Hindlimb muscle (tissue), 1 donor: ENCODE data around the gene PRSS56. TPM values are rescaled to one million over a fixed set of nuclear protein-coding genes. Genes with fewer than 3 reads are reported as not detected.

Experiments
- DNase-seq: peaks from one replicate; pipeline ENCODE4 v3.0.0-alpha.2; 2013
- polyA plus RNA-seq: library from polyadenylated mRNA; unstranded; fragments of 120-200 nt; gene quantifications from one replicate; pipeline ENCODE4 v1.2.1, GENCODE V29; 2013; ENCODE audit not compliant: insufficient read length

The PRSS56 gene
- 2.2 TPM for polyA plus RNA-seq

DNA sequence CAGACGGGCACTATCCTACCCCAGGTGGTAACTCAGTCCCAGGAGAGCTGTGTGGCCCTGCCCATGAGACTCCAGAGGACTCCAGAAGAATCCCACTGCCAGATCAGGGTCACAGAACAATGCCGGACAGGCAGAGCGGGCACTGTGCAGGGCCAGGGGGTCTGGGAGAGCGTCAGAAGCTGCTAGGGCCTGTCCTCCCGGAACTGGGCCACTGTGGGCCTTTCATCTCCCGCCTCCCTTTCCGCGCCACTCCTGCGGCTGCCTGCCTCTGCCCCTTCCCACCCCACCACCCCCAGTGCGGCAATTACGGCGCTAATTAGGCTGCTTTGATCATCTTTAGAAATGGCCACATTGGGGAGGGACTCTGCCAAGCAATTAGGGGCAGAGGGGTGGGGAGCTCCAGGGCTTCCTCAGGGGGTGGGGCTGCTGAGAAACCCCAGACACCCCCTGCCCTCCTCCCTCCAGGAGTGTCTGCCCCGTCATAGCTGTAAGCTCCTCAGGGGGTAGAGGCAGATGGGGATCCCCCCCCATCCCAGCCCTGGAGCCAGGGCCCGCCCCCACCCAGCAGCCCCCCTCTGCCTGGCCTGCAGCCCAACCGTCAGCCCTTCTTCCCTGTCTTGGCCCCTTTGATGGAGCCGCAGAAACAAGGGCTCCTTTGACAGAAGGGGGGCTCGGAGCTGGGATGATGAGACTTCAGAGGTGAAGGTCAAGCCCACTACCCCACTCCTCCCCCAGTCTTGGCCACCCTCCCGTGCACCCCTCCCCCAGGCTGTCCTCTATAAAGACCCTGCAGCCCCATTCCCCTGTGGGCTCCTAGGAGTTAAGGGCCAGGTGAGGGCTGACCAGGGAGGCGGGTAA is at the start of gene PRSS56:
Gene PRSS56 (plus strand): TSS at position 808 of the 858 bp plus-strand sequence. CDS start 211 bp downstream, outside the sequence.
- DNase-seq: no peak

DNA sequence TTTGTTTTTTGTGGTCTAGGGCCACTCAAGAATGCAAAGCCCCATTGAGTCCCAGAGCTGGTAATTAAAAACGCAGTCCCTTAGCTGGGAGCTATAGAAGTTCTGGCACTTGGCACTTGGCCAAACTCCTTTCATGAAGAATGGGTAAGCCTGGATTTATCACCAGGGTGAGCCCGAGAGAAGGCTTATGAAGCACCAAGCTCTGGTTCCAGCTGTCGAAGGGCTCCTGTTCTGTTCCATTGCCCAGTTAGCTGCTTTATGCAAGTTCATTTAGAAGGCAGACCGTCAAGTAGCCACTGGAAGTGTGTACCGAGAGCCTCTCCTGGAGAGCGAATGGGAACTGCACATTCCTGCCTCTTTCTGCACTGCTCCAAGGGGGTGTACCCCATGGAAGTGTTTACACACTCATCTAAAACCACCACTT is 46.7 kb upstream of the PRSS56 start:
- no peak for DNase-seq

DNA sequence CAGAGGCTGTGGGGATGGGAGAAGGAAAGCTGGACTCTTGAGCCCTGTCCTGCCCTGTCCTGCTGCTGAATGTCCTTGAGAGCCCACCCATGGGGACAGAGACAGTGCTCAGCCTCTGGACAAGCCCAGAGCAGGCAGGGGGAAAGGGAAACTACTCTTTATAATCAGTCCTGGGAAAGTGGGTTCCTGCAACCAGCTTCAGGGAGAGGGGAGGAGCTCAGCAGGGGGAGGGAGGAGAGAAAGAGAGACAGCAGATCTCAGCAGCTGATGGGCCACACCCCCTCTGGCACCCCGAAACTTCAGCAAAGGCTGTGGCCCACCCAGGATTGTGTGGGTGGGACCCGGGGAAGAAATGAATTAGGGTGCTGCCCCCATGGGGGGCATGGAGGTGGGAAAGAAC is 44.1 kb upstream of the PRSS56 start:
- DNase-seq: no peak

DNA sequence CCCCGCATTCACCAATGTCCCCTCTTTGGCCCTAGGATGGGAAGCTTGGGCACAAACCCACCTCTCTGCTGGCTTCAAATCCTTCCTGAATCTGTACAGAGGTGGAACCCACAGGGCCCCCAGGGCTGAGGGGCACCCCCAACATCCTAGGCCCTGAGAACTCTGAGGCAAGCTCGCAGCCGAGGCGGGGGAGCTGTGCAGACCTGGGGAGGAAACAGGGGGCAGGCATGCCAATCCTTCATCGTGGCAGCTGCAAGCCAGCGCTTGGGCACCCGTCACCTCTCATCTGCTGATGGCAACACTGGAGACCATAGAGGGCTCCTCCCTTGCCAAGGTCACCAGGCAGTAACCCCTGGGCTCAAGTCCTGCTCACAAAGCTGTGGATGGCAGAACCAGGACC is 43.4 kb upstream of the PRSS56 start:
- no peak for DNase-seq

DNA sequence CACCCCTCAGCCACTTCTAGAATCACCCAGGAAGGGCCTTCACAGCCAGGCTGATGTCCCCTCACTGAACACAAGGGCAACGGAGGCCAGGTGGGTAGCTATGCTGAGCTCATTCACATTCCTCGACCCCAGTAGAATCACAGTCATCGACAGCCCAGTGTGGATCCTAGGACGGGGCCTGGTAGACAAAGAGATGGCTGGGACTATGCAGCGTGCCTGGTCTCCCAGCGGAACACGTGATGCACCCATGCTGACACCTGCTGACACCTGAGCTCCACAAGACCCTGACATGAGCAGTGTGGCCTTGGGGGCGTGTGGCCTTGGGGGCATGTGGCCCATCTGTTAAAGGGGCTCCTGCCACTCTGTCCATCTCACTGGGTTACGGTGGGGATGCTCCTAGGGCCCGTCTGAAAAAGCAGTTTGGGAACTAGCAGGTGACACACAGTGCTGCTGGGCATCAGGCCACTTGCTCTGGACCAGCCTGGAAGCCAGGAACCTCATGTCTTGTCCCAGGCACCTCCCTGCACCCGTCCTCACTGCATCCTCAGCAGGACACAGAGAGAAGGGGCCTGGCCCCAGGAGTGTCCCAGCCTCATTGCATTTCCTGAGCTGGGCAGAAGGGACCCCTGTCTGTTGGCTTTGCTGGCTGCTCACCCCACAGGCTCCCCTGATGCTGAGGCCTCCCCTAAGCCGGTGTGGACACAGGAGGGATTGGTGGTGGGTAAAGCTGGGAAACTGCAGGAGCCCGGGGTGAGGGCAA is 42.3 kb upstream of the PRSS56 start:
- no peak for DNase-seq

DNA sequence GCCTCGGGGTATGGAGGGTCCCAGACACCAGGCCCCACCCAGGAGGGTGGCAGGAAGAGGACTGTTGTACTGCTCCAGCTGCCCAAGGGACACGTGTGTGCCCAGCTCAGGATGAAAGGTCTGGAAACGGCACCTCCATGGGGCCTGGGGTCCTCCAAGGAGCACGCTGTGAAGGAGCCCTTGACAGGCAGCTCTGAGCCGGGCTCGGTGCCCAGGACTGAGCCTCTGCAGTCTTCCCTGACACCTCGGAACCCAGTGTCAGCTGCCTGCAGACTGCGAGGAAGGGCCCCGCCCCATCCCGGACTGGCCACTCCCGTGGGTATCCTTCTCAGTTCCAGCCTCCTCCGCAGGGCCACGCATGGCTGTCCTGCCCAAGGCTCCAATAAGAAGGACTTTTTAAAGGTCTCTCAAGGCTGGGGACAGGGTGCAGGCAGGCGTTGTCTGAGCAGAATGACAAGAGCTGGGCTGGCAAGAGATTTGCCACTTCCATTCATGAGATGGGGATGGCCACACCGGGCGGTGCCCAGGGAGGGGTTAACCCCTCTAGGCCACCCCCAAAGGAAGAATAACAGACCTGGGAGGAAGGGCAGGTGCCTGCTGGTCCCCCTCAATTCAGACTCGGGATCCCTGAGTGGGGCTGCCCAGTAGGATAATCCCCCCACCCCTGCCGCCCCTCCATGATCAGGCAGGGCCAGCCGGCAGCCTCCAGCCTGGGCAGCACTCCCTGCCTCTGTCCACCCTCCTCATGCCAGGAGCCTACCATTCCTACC is 41.4 kb upstream of the PRSS56 start:
- DNase-seq: no peak

DNA sequence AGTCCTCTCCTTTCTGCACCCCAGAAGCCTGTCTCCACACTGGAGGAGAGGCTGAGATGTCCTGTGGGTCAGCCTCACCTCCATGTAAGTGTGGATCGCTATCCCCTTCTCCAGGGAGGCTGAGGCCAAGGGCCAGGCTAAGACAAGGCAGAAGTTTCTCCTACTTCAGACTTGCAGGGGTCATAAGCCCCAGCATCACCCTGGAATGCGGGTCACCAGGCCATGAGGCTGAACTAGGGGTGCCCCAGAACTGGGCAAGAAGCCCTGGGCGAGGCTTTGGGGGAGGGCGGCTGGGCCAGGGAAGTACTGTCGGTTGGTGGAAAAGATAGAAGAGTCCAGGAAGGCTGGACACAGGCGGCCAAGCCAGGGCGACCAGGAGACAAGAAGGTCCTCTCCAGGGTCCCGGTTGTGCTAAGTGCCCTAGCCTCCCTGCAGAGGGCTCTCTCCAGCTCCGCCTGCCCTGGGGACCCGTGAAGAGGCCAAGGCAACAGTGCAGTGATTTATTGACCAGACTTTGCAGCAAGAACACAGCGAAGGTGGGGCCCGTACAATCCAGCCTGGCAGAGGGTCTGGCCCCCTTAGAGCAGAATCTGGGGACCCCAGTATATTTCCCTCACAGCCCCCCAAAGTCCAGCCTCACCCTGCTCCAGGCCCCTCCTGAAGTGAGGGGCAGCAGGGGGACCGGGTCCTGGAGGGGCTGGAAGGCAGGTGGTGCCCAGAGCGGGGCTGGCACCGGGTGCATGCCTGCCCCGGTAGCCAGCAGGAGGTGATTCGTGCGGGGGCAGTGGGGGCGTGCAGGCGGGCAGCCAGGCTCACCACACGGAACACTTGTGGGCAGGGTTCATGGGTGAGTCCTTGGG is 40.6 kb upstream of the PRSS56 start:
- DNase-seq: no peak

DNA sequence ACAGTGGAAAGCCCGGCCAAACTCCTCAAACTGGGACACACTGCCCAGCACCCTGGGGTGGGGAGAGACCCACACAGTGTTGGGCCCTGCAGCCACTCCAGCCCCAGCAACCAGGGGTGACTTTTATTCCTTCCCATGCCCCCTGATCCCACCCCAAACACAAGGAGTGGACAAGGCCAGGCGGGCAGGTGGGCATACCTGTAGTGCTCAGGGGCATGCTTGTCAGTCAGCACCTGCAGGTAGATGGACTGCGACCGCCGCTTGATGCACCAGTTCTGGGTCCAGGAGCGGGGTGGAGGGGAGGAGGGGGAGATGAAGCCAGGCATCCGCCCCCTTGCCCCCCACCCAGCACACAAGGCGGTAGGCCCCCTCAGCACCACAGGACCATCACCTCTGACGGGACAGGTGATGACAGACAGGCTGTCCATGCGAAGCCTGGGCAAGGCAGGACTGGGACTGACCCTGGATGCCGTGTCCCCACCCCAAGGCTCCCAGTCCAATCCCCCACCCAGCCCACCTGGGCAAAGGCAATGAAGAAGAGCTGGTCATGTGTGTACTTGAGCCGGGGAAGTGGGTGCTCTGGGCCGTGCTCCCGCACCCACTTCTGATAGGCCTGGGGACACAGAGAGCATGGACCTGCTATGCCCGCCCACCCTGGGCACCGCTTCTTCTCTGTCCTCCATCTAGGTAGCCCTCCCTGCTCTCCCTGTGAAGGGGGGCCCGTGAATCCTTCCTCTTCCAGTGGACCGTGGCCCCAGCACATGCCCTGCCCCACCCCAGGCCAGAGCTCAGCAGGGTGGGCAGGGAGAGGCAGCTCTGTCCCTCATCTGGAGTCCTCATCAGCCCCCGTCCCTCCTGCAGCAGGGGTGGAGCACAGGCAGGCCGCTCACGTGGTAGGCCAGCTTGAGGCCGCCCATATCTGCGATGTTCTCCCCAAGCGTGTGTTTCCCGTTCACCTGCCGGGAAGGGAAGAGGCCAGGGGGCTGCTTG is 39.7 kb upstream of the PRSS56 start:
- no peak for DNase-seq

DNA sequence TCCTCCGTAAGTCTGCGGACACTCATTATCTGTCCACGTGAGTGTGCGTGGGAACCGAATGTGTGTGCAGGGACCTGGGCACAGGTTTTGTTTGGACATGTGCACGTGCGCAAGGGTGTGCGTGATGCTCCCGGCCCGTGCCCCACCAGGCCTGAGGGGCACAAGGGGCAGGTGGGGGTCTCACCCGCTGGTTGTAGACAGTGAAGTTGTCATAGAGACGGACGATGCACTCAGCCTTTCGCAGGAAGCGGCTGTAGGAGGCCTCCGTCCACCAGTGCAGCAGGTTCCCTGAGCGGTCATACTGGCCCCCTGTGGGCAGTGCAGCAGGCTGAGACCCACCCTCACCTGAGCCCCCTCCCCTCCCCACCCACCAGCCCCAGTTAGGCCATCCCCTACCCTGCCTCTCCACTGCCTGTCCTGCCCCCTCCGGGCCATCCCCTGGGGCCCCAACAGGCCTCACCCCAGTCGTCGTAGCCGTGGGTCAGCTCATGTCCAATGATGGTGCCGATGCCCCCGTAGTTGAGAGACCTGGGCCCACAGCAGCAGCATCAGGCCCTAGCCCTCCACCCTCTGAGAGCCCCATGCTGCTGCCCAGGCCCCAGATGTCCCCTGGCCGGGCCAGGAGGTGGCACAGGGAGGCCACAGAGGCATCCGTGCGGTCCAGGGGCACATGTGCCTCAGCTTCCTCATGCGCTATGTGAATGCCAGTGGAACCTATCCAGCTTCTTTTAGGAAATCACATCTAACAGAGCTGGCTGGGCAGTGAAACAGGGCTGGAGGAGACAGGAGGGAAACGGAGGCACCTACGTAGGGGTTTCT is 38.7 kb upstream of the PRSS56 start:
- DNase-seq: no peak

DNA sequence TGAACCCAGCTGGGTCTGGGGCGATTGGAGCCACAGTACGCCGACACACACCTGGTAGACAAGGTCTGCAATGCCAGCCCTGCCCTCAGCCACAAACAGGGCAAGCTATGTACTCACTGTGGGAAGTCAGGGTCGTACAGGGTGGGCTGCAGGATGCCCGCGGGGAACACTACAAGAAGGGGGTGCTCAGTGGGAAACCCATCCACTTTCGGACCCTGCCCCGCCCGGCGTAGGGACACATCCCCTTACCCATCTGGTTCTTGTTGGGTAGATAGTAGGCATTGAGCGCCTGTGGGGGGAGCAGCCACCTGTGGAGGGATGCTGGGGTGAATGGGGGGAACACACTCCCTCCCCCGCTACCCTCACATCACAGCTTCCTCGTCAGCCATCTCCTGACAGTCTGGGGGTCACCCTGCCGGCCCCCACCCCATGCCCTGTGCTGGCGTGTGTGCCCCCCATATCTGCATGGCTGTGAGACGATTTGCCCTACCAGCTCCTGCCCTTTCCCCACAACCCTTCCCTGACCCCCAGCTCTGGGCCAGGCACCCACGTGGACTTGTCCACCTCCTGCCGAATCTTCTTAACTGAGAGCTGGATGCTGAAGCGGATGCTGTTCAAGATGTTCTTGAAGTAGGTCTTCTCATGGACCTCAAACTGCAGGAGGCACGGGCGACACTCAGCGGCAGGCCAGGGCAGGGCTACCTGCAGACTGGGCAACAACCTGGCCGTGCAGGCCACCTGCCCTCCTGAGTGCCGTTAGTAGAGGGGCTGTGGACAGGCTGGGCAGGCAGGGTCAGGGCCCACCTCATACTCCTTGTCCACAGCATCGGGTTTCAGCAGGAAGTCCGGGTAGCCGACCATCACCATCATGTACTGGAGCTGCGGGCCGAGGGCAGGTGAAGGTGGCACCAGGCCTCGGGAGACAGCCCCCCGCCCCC is 37.6 kb upstream of the PRSS56 start:
- DNase-seq: no peak

DNA sequence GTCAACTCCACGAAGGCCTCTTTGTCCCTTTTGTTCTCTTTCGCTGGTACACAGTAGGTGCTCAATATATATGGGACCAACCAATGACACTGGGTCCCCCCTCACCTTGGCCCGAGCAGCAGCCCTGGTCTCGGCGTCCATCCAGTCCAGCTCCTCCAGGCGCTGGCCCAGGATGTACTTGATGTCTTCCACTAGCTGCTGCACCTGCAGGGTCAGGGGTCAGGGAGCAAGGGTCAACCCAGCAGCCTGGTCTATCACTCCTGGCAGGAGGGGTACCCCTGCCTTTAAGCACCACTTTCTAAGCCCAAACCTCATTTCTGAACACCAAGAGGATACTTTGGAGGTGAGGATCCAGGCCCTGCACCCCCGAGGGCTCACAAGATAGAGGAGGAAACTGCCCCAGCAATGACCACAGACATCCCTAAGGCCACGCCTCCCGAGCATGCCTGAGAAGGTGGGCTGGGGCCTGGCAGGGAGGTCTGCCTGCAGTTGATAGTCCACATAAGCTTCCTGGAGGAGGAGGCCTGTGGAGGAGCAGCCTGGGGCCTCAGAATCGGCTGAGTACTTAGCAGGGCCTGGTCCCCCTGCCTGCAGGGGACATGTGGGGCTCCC is 36.8 kb upstream of the PRSS56 start:
- no peak for DNase-seq

DNA sequence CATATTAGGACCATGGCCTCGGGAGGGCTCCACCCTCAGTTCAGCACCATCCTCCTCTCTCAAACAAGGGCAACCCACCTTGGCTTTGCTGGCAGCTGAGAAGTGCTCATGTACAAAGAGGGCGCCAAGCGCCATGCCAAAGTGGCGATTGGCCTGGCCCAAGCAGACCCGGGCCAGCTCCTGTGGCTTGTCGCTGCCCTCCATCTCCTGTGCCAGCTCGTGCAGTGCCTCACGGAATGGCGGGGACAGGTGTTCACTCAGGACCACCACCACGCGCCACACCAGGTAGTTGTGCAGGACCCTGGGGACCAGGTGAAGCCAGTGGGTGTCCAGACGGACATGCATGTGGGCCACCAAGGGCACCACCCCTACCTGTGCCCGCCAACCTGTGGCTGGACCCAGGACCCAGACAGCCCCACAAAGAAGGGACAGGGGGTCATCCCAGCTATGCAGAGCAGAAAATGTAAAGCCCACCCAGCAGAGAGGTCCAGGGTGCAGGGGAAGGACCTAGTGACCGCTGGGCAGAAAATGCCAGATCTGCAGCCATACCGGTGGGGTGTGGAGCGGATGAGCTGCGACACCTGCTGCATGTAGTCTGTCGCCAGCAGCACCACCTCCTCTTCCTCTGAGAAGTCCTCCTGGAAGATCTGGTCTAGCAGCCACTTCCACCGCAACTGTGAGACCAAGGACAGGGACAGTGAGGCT is 36.1 kb upstream of the PRSS56 start:
- DNase-seq: no peak

DNA sequence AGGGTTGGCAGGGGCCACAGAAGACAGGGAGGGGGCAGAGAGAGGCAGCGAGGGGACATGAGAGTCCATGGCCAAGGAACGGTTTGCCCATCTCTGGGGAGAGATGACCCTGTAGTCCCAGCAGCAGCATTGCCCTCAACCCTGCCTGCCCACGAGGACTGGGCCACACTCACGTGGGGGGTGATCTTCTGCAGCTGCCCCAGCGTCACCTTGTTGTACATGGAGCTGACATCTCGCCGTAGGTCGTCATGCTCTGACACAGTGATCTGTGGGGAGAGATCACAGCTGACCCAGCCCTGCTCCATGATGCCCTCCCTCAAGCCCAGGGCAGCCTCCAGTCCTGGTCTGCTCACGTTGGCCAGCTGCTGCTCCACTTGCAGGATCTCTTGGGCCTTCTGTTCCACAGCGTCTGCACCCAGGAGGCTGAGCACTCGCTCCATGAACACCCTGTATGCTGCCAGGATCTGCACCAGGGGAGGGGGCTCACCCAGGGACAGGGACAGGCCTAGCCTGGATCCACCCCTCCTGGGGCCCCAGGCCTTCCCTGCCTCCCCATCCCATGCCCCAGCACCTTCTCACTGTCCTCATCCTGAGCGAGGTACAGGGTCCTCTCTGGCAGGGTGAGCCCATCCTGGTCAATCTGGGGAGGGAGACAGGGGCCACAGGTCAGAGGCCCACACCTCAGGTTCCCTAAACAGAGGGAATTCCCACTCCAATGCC is 35.4 kb upstream of the PRSS56 start:
- no peak for DNase-seq

DNA sequence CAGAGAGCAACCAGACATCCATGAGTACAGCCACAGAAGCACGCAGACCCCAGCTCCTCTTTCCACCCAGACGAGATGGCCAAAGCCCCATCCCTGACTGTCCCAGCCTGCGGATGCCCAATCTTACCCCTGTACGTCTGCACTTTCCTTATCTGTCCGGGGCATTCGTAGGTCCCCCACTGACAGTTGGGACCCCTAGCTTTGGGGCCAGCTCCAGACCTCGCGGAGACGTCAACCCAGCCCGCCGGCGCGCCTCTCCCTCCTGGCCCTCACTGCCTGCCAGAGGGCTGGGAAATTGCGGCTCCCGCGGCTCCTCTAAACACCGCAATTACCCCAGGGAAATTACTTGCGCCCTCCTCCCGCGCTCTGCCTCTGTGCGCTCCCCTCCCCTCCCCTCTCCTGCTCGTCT is 34.8 kb upstream of the PRSS56 start:
- no peak for DNase-seq

DNA sequence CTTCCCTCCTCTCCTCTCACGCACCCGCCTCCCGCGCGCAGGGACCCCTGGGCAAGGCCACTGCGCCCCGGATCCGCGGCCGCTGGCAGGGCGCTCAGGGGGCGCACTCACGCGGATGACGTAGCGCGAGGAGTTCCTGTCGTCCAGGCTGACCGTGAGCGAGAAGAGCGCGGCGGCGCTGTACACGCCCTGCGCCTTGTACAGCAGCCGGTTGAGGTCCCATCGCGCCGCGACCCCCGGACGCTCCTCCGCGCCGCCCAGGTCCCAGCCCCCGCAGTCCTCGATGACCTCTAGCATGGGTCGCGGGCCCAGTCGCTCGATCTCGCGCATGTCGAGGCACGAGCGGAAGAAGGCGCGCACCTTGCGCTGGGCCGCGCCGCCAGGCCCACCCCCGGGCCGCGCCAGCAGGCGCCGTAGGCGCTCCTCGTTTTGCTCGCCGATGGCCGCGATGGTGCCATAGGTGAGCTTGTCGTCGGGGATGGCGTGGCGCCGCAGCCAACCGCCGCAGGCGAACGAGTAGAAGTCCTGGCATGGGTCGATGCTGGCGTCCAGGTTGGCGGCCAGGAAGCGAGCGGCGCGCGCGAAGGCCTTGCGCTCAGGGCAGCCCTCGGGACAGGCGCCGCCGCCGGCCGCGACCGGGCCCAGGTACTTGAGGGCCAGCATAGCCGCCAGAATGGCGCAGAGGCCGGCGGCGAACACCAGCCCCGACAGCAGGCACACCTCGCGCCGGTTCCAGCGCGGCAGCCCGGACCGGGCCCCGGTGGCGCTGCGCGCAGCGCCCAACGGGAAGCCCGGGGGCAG is 34.2 kb upstream of the PRSS56 start:
- no peak for DNase-seq
